GM12878 (cell line): ENCODE results near the gene ARFIP1. TPM values are rescaled to one million over a fixed set of nuclear protein-coding genes. Genes with fewer than 3 reads are reported as not detected.

ENCODE experiments used
- ATAC-seq: fragments of 200-7000 bp; cut with Tn5 transposase; 3 replicates; pipeline ENCODE4 v1.9.1; 2020; ENCODE audit warnings: mild to moderate bottlenecking, moderate library complexity
- BruUV-seq: library from RNA; stranded (reverse); fragments of 400-500 nt; replicated peaks from 2 replicates; lab custom pipeline; 2021; lab: Mats Ljungman, UMichigan
- CTCF ChIA-PET: fragments of 300-600 bp; sonication (Branson Sonifier 250); formaldehyde crosslinking; extraction: SDS; loops from one replicate; lab custom pipeline; 2021; ENCODE audit warnings: inconsistent platforms; lab: Yijun Ruan, JAX
- POLR2A ChIA-PET: fragments of 350-600 bp; formaldehyde crosslinking; extraction: SDS; loops from one replicate; lab custom pipeline; 2021; ENCODE audit warnings: inconsistent platforms; lab: Charles Lee
- RAD21 ChIA-PET: fragments of 300-600 bp; sonication (Branson Sonifier 250); formaldehyde crosslinking; loops from one replicate; lab custom pipeline; 2023; ENCODE audit warnings: antibody characterized with exemption; ENCODE audit not compliant: unreplicated experiment; lab: Charles Lee
- SMC1A ChIA-PET: fragments of 300-600 bp; sonication (Branson Sonifier 250); formaldehyde crosslinking; loops from one replicate; lab custom pipeline; 2023; ENCODE audit not compliant: unreplicated experiment, uncharacterized antibody; lab: Charles Lee
- DNase-seq: peaks from one replicate; pipeline ENCODE4 v3.0.0-alpha.2; 2011; ENCODE audit warnings: low read depth, low spot score
- FAIRE-seq: peaks from 3 replicates; lab custom pipeline; 2011; peaks lifted over from hg19 to GRCh38; lab: Jason Lieb, UNC
- H2AFZ ChIP-seq: 2 replicates; pipeline ENCODE4 v1.6.0; 2011; ENCODE audit warnings: low read depth, low read length, control low read depth; ENCODE audit not compliant: control insufficient read depth
- H3K27ac ChIP-seq: 2 replicates; pipeline ENCODE4 v1.5.1; 2011; ENCODE audit warnings: control low read depth; ENCODE audit not compliant: control insufficient read depth, insufficient read depth
- H3K27me3 ChIP-seq, 2 experiments: replicated peaks in 1 of 2; 2 replicates each; pipeline versions ENCODE4 v1.6.0 to v1.6.1; 2011; ENCODE audit warnings: low read length in 1 of 2; ENCODE audit not compliant: control insufficient read depth in 2 of 2, insufficient read depth in 2 of 2
- H3K36me3 ChIP-seq, 2 experiments: 2 replicates each; pipeline ENCODE4 v1.5.1; 2011; ENCODE audit warnings: low read length in 1 of 2; ENCODE audit not compliant: control insufficient read depth in 2 of 2, insufficient read depth in 2 of 2
- H3K4me1 ChIP-seq: 2 replicates; pipeline ENCODE4 v1.6.1; 2011; ENCODE audit warnings: mild to moderate bottlenecking, low read length, moderate library complexity, mixed read lengths; ENCODE audit not compliant: control insufficient read depth, insufficient read depth
- H3K4me2 ChIP-seq: 2 replicates; pipeline ENCODE4 v1.6.0; 2011; ENCODE audit warnings: control low read depth; ENCODE audit not compliant: control insufficient read depth, insufficient read depth
- H3K4me3 ChIP-seq: fragments of 200-600 bp; sonication (generic); 2 replicates; pipeline ENCODE4 v1.5.1; 2016
- H3K79me2 ChIP-seq: 2 replicates; pipeline ENCODE4 v1.6.0; 2011; ENCODE audit warnings: low read length; ENCODE audit not compliant: control insufficient read depth, insufficient read depth
- H3K9ac ChIP-seq: 2 replicates; pipeline ENCODE4 v1.8.0; 2011; ENCODE audit warnings: low read length, control low read depth, mixed read lengths; ENCODE audit not compliant: control insufficient read depth, insufficient read depth
- H3K9me3 ChIP-seq: replicated peaks from 3 replicates; pipeline ENCODE4 v1.5.1; 2011; ENCODE audit warnings: mild to moderate bottlenecking, low read length; ENCODE audit not compliant: control insufficient read depth, insufficient read depth
- H4K20me1 ChIP-seq: 2 replicates; pipeline ENCODE4 v1.6.0; 2011; ENCODE audit not compliant: control insufficient read depth, insufficient read depth
- BHLHE40 ChIP-seq, 2 experiments: fragments of 450-650 bp in 1 of 2; IDR thresholded peaks; 2 replicates each; pipeline ENCODE4 v1.6.1; 2011 to 2017; ENCODE audit warnings: low read depth in 2 of 2, borderline replicate concordance in 1 of 2, improper control_type of control experiment in 1 of 2, low read length in 1 of 2, mild to moderate bottlenecking in 1 of 2
- CBX3 ChIP-seq: fragments of 200-600 bp; sonication (generic); IDR thresholded peaks from 2 replicates; pipeline ENCODE4 v1.6.1; 2016; ENCODE audit warnings: low read depth, borderline replicate concordance
- CHD2 ChIP-seq: IDR thresholded peaks from 2 replicates; pipeline ENCODE4 v1.6.1; 2011; ENCODE audit warnings: low read depth, low read length, improper control_type of control experiment, borderline replicate concordance
- CTCF ChIP-seq, 3 experiments: IDR thresholded peaks in 2 of 3; conservative IDR thresholded peaks in 1 of 3; 2 replicates each; pipeline ENCODE4 v1.5.1; 2011; ENCODE audit warnings: low read depth in 3 of 3, low read length in 3 of 3, mild to moderate bottlenecking in 3 of 3, control low read depth in 2 of 3, moderate library complexity in 2 of 3, inconsistent platforms in 1 of 3, mixed read lengths in 1 of 3; ENCODE audit not compliant: control insufficient read depth in 2 of 3, insufficient read depth in 1 of 3; ENCODE audit errors: extremely low read depth in 1 of 3
- DPF2 ChIP-seq: fragments of 450-650 bp; IDR thresholded peaks from 2 replicates; pipeline ENCODE4 v1.6.1; 2017; ENCODE audit warnings: mild to moderate bottlenecking
- E2F4 ChIP-seq: IDR thresholded peaks from 2 replicates; pipeline ENCODE4 v1.6.1; 2012; ENCODE audit warnings: low read depth, low read length, improper control_type of control experiment
- JUNB ChIP-seq: IDR thresholded peaks from 2 replicates; pipeline ENCODE4 v1.6.1; 2016; ENCODE audit warnings: antibody characterized with exemption, mild to moderate bottlenecking
- JUND ChIP-seq: IDR thresholded peaks from 2 replicates; pipeline ENCODE4 v1.6.1; 2012; ENCODE audit warnings: low read depth, mild to moderate bottlenecking, low read length, improper control_type of control experiment, moderate library complexity
- MTA2 ChIP-seq: fragments of 450-650 bp; IDR thresholded peaks from 2 replicates; pipeline ENCODE4 v1.6.1; 2016; ENCODE audit warnings: low read depth, mild to moderate bottlenecking, moderate library complexity
- RAD51 ChIP-seq: fragments of 450-650 bp; IDR thresholded peaks from 2 replicates; pipeline ENCODE4 v1.6.1; 2016; ENCODE audit warnings: moderate library complexity, mild to moderate bottlenecking, inconsistent platforms
- SPI1 ChIP-seq: IDR thresholded peaks from 2 replicates; pipeline ENCODE4 v1.6.1; 2011; ENCODE audit warnings: low read depth, mild to moderate bottlenecking, low read length, moderate library complexity, borderline replicate concordance; ENCODE audit not compliant: insufficient read depth
- SUZ12 ChIP-seq: fragments of 200-600 bp; sonication (generic); IDR thresholded peaks from one replicate; pipeline ENCODE4 v1.6.1; 2018; ENCODE audit warnings: antibody characterized with exemption, mild to moderate bottlenecking; ENCODE audit not compliant: unreplicated experiment
- TBL1XR1 ChIP-seq: IDR thresholded peaks from 2 replicates; pipeline ENCODE4 v1.6.1; 2012; ENCODE audit warnings: low read depth, low read length, improper control_type of control experiment
- USF1 ChIP-seq: IDR thresholded peaks from 2 replicates; pipeline ENCODE4 v1.6.1; 2011; ENCODE audit warnings: borderline replicate concordance, low read depth, mild to moderate bottlenecking, moderate library complexity, mixed read lengths, low read length; ENCODE audit not compliant: insufficient read depth; ENCODE audit errors: extremely low read length
- YY1 ChIP-seq: IDR thresholded peaks from 2 replicates; pipeline ENCODE4 v1.6.1; 2011; ENCODE audit warnings: low read depth, mild to moderate bottlenecking, low read length
- ZNF217 ChIP-seq: fragments of 450-650 bp; IDR thresholded peaks from 2 replicates; pipeline ENCODE4 v1.6.1; 2017; ENCODE audit warnings: antibody characterized with exemption, mild to moderate bottlenecking
- WGBS: methylation state at CpG from one replicate; pipeline ENCODE4 v1.1.6; 2016; ENCODE audit warnings: low lambda C conversion rate; ENCODE audit not compliant: insufficient replicate concordance, insufficient coverage; ENCODE audit errors: missing lambda C conversion rate; 5-methylcytosine and 5-hydroxymethylcytosine counted together
- in situ Hi-C: fragments of 300-500 bp; cut with MboI; formaldehyde crosslinking; loops from 9 replicates; pipeline ENCODE4 v1.14.3; 2018; ENCODE audit warnings: mixed read lengths
- intact Hi-C: fragments of 100-400 bp; cut with micrococcal nuclease; formaldehyde crosslinking; loops from one replicate; pipeline ENCODE4 v1.14.2; 2022; ENCODE audit not compliant: unreplicated experiment
- polyA plus RNA-seq, 11 experiments: library from polyadenylated mRNA; depleted of rRNA in 4 of 11; unstranded in 6 of 11; stranded (reverse) in 5 of 11; fragments of >200 nt; fragmentation: Nextera tagmentation in 4 of 11; fragmentation: Illumina TruSeq in 1 of 11; extraction: Ambion mirVana in 4 of 11; extraction: Trizol in 1 of 11; gene quantifications; 1 replicate in 1 of 11; 2 replicates in 10 of 11; pipeline versions ENCODE4 v1.2.1 to v1.2.3, GENCODE V29; 2011 to 2016; ENCODE audit warnings: inconsistent platforms in 2 of 11, missing spikeins in 2 of 11, low read depth in 1 of 11
- total RNA-seq, 4 experiments: library from RNA; depleted of rRNA in 3 of 4; stranded (reverse); fragments of >200 nt in 3 of 4; fragmentation: Illumina TruSeq in 1 of 4; extraction: Trizol in 1 of 4; gene quantifications; 2 replicates each; pipeline versions ENCODE4 v1.2.1 to v1.2.3, GENCODE V29; 2013 to 2021

The ARFIP1 gene
- total and polyA plus RNA-seq, 10 of the 15 experiments (the other 5 are each of a cell fraction or from before 2014, with no cell fraction given) = 9.5 to 21.7 (median 15.4) TPM

- Histone ChIP-seq H3K4me2 (no peak overlapping the region), H3K4me3 (no peak overlapping the region), H3K9ac (no peak overlapping the region), H3K27me3 (peaks cover 10 to 17% of the 10 kb centered on the region in 2 experiments), H3K27ac (no peak overlapping the region), H3K79me2 (no peaks in the 10 kb centered on the region), H2AFZ (no peak overlapping the region), H3K4me1 (peaks cover 10% of the 10 kb centered on the region), H3K36me3 (no peaks in the 10 kb centered on the region), H4K20me1 (0 out of 2 replicates have a peak, but pooled peaks cover 3% of the 10 kb centered on the region), H3K9me3 (no peaks in the 10 kb centered on the region)
- intact Hi-C loops (no loop called here), in situ Hi-C loops (no loop called here)
- 77% methylated on average over 2 of the region's 2 CpGs for WGBS
- POLR2A ChIA-PET = no interaction called here
- ATAC-seq (no peak), DNase-seq (no peak), FAIRE-seq (no peak)
- CTCF ChIA-PET = interaction anchor here (0.9 kb wide), 1 partner anchor 36 kb away, joined by 3 read pairs; no protein-coding TSS in a partner anchor
- TF ChIP-seq RAD51 (no peak), ZNF217 (no peak), BHLHE40 (IDR thresholded peaks at IDR 0.05; ENCODE audit: borderline replicate concordance in 1 of 2, low read depth in 2 of 2, low read length in 1 of 2) (no peak), E2F4 (no peak), MTA2 (no peak), SPI1 (no peak), CHD2 (no peak), USF1 (no peak), CBX3 (no peak), CTCF (IDR thresholded peaks at IDR 0.05 in 2 of 3, conservative IDR thresholded peaks at IDR 0.05 in 1 of 3; ENCODE audit: control insufficient read depth in 2 of 3, extremely low read depth in 1 of 3, insufficient read depth in 1 of 3, low read depth in 3 of 3, low read length in 3 of 3) (no peak), TBL1XR1 (no peak), YY1 (no peak), SUZ12 (no peak), JUND (no peak), DPF2 (no peak), JUNB (no peak)
- no TSS peak for BruUV-seq
- RAD21 ChIA-PET = interaction anchor here (0.8 kb wide), 1 partner anchor 187 kb away, joined by 3 read pairs; no protein-coding TSS in a partner anchor
- SMC1A ChIA-PET = interaction anchor here (0.7 kb wide), 1 partner anchor 1823 kb away, joined by 3 read pairs; no protein-coding TSS in a partner anchor
These were observed 159.9 kb downstream of the ARFIP1 start for GRCh38 chr4:152939621-152940020.
